ENCODE measurements around the gene TNFSF10.
A peak's percentile ranks its signal among the peaks of the same experiment; 100 is the strongest.

The TNFSF10 gene

DNA sequence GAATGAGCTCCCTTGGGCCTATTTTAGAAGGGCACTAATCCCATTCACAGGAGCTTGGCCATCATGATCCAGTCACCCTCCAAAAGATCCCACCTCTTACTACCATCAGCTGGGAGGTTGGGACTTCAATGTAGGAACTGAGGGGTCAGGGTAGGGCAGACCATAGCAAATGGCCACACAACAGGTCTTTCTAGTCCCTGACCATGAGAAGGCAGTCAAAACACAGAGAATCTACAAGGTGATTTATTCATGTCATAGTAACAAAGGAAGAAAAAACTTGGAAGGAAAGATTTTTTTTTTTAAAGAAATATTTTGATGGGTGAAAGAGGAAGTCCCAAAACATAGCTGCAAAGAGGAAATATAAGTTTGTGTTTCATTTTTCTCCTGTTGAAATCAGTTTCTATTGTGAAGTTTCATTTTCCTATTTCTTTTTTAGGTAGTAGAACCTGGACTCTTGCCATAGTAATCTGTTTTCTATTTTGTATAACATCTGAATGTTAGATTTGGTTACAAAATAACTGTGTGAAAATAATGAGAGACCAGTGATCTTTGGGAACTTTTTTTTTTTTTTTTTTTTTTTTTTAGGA lies 23.5 kb upstream of the TNFSF10 start:
- Histone ChIP-seq H3K4me3 (ENCODE audit: low read length, poor library complexity, severe bottlenecking) (no peak overlapping the region), H3K4me1 (ENCODE audit: insufficient read depth, low read length, poor library complexity, severe bottlenecking) (no peaks in the 10 kb centered on the region), H3K9ac (ENCODE audit: low read depth, low read length, poor library complexity, severe bottlenecking) (no peak overlapping the region), H3K79me2 (ENCODE audit: insufficient read depth, low read length) (no peaks in the 10 kb centered on the region), H3K36me3 (ENCODE audit: insufficient read depth, low read length) (no peaks in the 10 kb centered on the region), H4K20me1 (ENCODE audit: insufficient read depth, low read length, poor library complexity, severe bottlenecking) (no peaks in the 10 kb centered on the region), H2AFZ (ENCODE audit: low read length) (peak overlapping the region; percentile 24; the same call in 1 of the 2 replicates), H3F3A (ENCODE audit: low read depth) (no peaks in the 10 kb centered on the region), H3K9me2 (replicated peaks; ENCODE audit: low read depth, low read length) (no peaks in the 10 kb centered on the region), H3K9me3 (ENCODE audit: insufficient read depth, low read depth, low read length) (no peaks in the 10 kb centered on the region), H3K4me2 (ENCODE audit: low read depth, low read length, poor library complexity, severe bottlenecking) (no peak overlapping the region), H3K27me3 (ENCODE audit: insufficient read depth, low read length, poor library complexity, severe bottlenecking) (no peaks in the 10 kb centered on the region)
- TF ChIP-seq, protein P1, sequence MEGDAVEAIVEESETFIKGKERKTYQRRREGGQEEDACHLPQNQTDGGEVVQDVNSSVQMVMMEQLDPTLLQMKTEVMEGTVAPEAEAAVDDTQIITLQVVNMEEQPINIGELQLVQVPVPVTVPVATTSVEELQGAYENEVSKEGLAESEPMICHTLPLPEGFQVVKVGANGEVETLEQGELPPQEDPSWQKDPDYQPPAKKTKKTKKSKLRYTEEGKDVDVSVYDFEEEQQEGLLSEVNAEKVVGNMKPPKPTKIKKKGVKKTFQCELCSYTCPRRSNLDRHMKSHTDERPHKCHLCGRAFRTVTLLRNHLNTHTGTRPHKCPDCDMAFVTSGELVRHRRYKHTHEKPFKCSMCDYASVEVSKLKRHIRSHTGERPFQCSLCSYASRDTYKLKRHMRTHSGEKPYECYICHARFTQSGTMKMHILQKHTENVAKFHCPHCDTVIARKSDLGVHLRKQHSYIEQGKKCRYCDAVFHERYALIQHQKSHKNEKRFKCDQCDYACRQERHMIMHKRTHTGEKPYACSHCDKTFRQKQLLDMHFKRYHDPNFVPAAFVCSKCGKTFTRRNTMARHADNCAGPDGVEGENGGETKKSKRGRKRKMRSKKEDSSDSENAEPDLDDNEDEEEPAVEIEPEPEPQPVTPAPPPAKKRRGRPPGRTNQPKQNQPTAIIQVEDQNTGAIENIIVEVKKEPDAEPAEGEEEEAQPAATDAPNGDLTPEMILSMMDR (conservative IDR thresholded peaks at IDR 0.05; ENCODE audit: low read length) = no peak
- no peak for TF ChIP-seq EZH2phosphoT487 (IDR thresholded peaks at IDR 0.05; ENCODE audit: borderline replicate concordance)

DNA sequence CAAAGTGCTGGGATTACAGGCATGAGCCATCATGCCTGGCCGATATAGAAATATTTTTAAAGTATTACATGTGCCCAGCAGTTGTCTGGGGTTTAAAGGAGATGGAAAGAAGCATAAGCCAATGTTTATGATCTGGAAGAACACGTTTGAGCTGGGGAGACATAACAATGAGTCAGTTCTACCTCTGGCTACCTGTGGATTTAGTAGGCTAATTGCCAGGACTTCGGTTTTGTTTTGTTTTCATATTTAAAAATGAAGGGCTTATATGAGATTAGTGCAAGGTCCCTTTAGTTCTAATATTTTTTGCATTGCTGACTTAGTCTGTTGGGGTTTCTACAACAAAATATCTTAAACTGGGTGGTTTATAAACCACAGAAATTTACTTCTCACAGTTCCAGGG lies 22.9 kb upstream of the TNFSF10 start:
- Histone ChIP-seq H3K4me1 (ENCODE audit: insufficient read depth, low read length, poor library complexity, severe bottlenecking) (no peaks in the 10 kb centered on the region), H3K9me2 (replicated peaks; ENCODE audit: low read depth, low read length) (no peaks in the 10 kb centered on the region), H3K4me3 (ENCODE audit: low read length, poor library complexity, severe bottlenecking) (no peak overlapping the region), H3K9ac (ENCODE audit: low read depth, low read length, poor library complexity, severe bottlenecking) (no peak overlapping the region), H3K27me3 (ENCODE audit: insufficient read depth, low read length, poor library complexity, severe bottlenecking) (no peaks in the 10 kb centered on the region), H3K4me2 (ENCODE audit: low read depth, low read length, poor library complexity, severe bottlenecking) (no peak overlapping the region), H3K9me3 (ENCODE audit: insufficient read depth, low read depth, low read length) (no peaks in the 10 kb centered on the region), H3K36me3 (ENCODE audit: insufficient read depth, low read length) (no peaks in the 10 kb centered on the region), H4K20me1 (ENCODE audit: insufficient read depth, low read length, poor library complexity, severe bottlenecking) (no peaks in the 10 kb centered on the region), H2AFZ (ENCODE audit: low read length) (peak overlapping the region; percentile 6; the same call in 1 of the 2 replicates), H3K79me2 (ENCODE audit: insufficient read depth, low read length) (no peaks in the 10 kb centered on the region), H3F3A (ENCODE audit: low read depth) (no peaks in the 10 kb centered on the region)
- TF ChIP-seq EZH2phosphoT487 (IDR thresholded peaks at IDR 0.05; ENCODE audit: borderline replicate concordance) = no peak
- TF ChIP-seq, protein P1 (conservative IDR thresholded peaks at IDR 0.05; ENCODE audit: low read length) = no peak

DNA sequence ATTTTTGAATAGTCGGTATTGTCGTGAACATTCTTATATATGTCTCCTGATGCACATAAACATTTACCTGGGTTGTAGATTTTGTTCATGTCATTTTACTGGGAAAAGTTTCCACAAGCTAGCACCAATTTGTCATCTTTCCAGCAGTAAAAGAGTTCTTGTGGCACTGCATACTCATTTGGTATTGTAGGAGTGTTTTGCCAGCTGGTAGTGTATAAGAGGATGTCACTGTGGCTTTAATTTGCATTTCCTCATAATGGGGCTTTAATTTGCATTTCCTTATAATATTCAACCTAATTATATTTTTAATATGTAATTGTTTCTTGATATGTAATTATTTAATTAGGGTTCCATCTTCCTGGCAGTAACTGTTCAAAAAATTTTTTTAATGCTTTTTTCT lies 21.2 kb upstream of the TNFSF10 start:
- no peaks in the 10 kb centered on the region for H3K9me3 ChIP-seq (ENCODE audit: insufficient read depth, low read depth, low read length)
- H3F3A ChIP-seq (ENCODE audit: low read depth) = no peaks in the 10 kb centered on the region
- H3K36me3 ChIP-seq (ENCODE audit: insufficient read depth, low read length) = no peaks in the 10 kb centered on the region
- no peaks in the 10 kb centered on the region for H3K79me2 ChIP-seq (ENCODE audit: insufficient read depth, low read length)
- H2AFZ ChIP-seq (ENCODE audit: low read length) = peak overlapping the region; percentile 49; the same call in 1 of the 2 replicates
- H3K9ac ChIP-seq (ENCODE audit: low read depth, low read length, poor library complexity, severe bottlenecking) = no peak overlapping the region
- no peak overlapping the region for H3K4me3 ChIP-seq (ENCODE audit: low read length, poor library complexity, severe bottlenecking)
- H3K9me2 ChIP-seq (replicated peaks; ENCODE audit: low read depth, low read length) = no peaks in the 10 kb centered on the region
- no peak overlapping the region for H3K4me2 ChIP-seq (ENCODE audit: low read depth, low read length, poor library complexity, severe bottlenecking)
- no peak for TF ChIP-seq EZH2phosphoT487 (IDR thresholded peaks at IDR 0.05; ENCODE audit: borderline replicate concordance)
- TF ChIP-seq, protein P1 (conservative IDR thresholded peaks at IDR 0.05; ENCODE audit: low read length) = no peak
- H3K27me3 ChIP-seq (ENCODE audit: insufficient read depth, low read length, poor library complexity, severe bottlenecking) = no peaks in the 10 kb centered on the region
- H4K20me1 ChIP-seq (ENCODE audit: insufficient read depth, low read length, poor library complexity, severe bottlenecking) = no peaks in the 10 kb centered on the region
- no peaks in the 10 kb centered on the region for H3K4me1 ChIP-seq (ENCODE audit: insufficient read depth, low read length, poor library complexity, severe bottlenecking)

Data from Loucy (cell line).